Right atrium auricular region (tissue), 2 donors: ENCODE data around the gene PDGFC. TPM values are rescaled to one million over a fixed set of nuclear protein-coding genes. Genes with fewer than 3 reads are reported as not detected.

Experiments used
- DNase-seq: peaks from one replicate; pipeline ENCODE4 v3.0.0-alpha.2; 2019; ENCODE audit warnings: low spot score
- H3K27ac ChIP-seq, 2 donors: fragments of 200-600 bp; sonication (generic); 1 replicate in 1 of 2; 2 replicates in 1 of 2; pipeline ENCODE4 v1.5.1; 2016 to 2019
- H3K27me3 ChIP-seq, 2 donors: fragments of 200-600 bp; sonication (generic); one replicate each; pipeline versions ENCODE4 v1.5.1 to v1.6.0; 2017 to 2019
- H3K36me3 ChIP-seq: fragments of 200-600 bp; sonication (generic); one replicate; pipeline ENCODE4 v1.5.1; 2016
- H3K4me1 ChIP-seq, 2 donors: fragments of 200-600 bp; sonication (generic); one replicate each; pipeline versions ENCODE4 v1.5.1 to v1.6.0; 2017 to 2019
- H3K4me3 ChIP-seq, 2 donors: fragments of 200-600 bp; sonication (generic); 1 replicate in 1 of 2; 2 replicates in 1 of 2; pipeline ENCODE4 v1.5.1; 2017 to 2019; ENCODE audit warnings: mild to moderate bottlenecking in 1 of 2, moderate library complexity in 1 of 2
- H3K9me3 ChIP-seq, 2 donors: fragments of 200-600 bp; sonication (generic); one replicate each; pipeline ENCODE4 v1.5.1; 2019
- CTCF ChIP-seq, 2 donors: fragments of 200-600 bp; sonication (generic); IDR thresholded peaks; one replicate each; pipeline ENCODE4 v1.5.1; 2019; ENCODE audit warnings: antibody characterized with exemption in 2 of 2
- total RNA-seq, 2 donors: library from RNA; depleted of rRNA; stranded (reverse); fragments of >200 nt; gene quantifications; one replicate each; pipeline ENCODE4 v1.1.0, GENCODE V29; 2016

The PDGFC gene
- total RNA-seq, 2 donors from 2014 or later = 17.0 to 17.1 TPM

GRCh38 chr4:156773648-156774357 is 197.8 kb downstream of the PDGFC start:
- TF ChIP-seq CTCF (IDR thresholded peaks at IDR 0.05) = no peak
- H3K4me3 ChIP-seq = no peak overlapping the region
- no peak overlapping the region for H3K27ac ChIP-seq
- no peaks in the 10 kb centered on the region for H3K27me3 ChIP-seq
- H3K36me3 ChIP-seq = no peaks in the 10 kb centered on the region
- peaks cover 0 to 54% of the 10 kb centered on the region in 2 donors for H3K4me1 ChIP-seq
- DNase-seq = no peak
- H3K9me3 ChIP-seq = no peaks in the 10 kb centered on the region

GRCh38 chr4:156771171-156771837 is 200.3 kb downstream of the PDGFC start:
- Histone ChIP-seq H3K27me3 (no peaks in the 10 kb centered on the region), H3K4me3 (peak overlapping the region in 1 of 2 donors; percentile 19), H3K9me3 (no peaks in the 10 kb centered on the region), H3K27ac (peak overlapping the region in 1 of 2 donors; percentile 48), H3K4me1 (peaks cover 0 to 41% of the 10 kb centered on the region in 2 donors), H3K36me3 (no peaks in the 10 kb centered on the region)
- TF ChIP-seq CTCF (IDR thresholded peaks at IDR 0.05) = no peak
- no peak for DNase-seq

GRCh38 chr4:156770140-156770539 is 201.5 kb downstream of the PDGFC start:
- H3K27me3 ChIP-seq = no peaks in the 10 kb centered on the region
- no peaks in the 10 kb centered on the region for H3K9me3 ChIP-seq
- H3K4me3 ChIP-seq = no peak overlapping the region
- no peak overlapping the region for H3K27ac ChIP-seq
- H3K36me3 ChIP-seq = no peaks in the 10 kb centered on the region
- DNase-seq = no peak
- no peak for TF ChIP-seq CTCF (IDR thresholded peaks at IDR 0.05)
- H3K4me1 ChIP-seq = peaks cover 0 to 43% of the 10 kb centered on the region in 2 donors

- H3K4me1 ChIP-seq = peaks cover 0 to 40% of the 10 kb centered on the region in 2 donors
- TF ChIP-seq CTCF (IDR thresholded peaks at IDR 0.05) = no peak
- no peak overlapping the region for H3K27ac ChIP-seq
Observed at GRCh38 chr4:156767911-156768415, 203.6 kb downstream of the PDGFC start.

GRCh38 chr4:156766846-156767245 is 204.8 kb downstream of the PDGFC start:
- H3K9me3 ChIP-seq = no peaks in the 10 kb centered on the region
- no peak for TF ChIP-seq CTCF (IDR thresholded peaks at IDR 0.05)
- no peak for DNase-seq
- no peak overlapping the region for H3K4me3 ChIP-seq
- no peak overlapping the region for H3K27ac ChIP-seq
- no peaks in the 10 kb centered on the region for H3K27me3 ChIP-seq
- H3K36me3 ChIP-seq = no peaks in the 10 kb centered on the region
- H3K4me1 ChIP-seq = peaks cover 0 to 38% of the 10 kb centered on the region in 2 donors

More at GRCh38 chr4:156767911-156768415, 203.6 kb downstream of the PDGFC start:
- Histone ChIP-seq H3K9me3 (no peaks in the 10 kb centered on the region), H3K4me3 (no peak overlapping the region), H3K27me3 (no peaks in the 10 kb centered on the region), H3K36me3 (no peaks in the 10 kb centered on the region)
- no peak for DNase-seq
